Glomerular visceral epithelial cell (primary cell): Measurements from ENCODE around the gene TCF7L1.
A peak's percentile ranks its signal among the peaks of the same experiment; 100 is the strongest.

Source experiments
- DNase-seq: peaks from one replicate; pipeline ENCODE4 v3.0.0-alpha.2; 2016; ENCODE audit errors: extremely low spot score

TCF7L1 gene

DNA sequence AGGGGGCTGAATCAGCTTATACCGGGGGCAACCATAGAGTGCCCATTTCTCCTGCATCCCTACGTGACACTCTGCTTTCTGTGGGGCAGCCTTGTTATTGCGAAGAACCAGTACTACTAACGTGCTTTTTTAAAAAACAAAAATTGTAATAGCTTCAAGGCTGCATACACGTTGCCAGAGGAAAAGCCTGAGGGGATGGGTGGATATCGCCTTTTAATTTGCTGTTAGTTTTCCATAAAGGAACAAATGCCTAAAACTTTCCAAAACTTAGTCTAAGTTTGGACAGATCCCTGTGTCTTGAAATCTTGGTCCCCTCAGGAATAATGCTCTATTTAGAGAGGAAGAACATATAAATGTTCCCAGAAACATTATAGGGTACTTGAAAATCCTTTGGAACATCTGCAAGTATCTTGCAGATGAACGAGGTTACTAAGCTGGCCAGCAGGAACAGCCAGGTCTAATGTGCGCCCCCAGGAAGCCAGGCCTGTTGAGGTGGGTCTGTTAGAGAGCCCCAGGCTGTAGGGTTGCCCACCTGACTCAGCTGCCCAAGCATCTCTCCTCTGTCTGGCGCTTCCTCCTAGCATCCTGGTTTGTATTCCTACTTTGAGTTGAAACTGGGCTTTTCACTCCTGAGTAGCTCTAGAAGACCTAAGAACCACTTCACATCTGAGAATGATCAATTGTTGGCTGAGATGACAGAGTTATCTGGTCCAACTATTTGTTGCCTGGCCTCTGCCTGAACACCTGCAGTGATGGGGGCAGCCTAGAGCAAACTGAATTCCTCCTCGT, 97.7 kb downstream of the TCF7L1 start:
- no peak for DNase-seq

DNA sequence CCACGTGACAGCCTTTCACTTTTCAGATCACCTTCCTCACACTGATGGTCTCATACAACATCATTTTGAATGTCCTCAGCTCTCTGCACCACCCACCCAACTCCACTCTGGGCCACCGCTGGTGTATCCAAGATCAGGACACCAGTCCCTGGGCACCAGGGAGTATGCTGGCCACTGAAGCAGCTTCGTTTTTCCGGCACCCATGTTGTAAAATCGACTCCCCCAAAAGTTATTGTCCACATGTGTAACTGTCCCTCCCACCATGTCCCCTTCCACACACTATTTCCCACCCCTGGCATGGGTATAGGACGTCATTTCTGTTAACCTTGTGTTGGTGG, 98.2 kb downstream of the TCF7L1 start:
- DNase-seq, result no peak

DNA sequence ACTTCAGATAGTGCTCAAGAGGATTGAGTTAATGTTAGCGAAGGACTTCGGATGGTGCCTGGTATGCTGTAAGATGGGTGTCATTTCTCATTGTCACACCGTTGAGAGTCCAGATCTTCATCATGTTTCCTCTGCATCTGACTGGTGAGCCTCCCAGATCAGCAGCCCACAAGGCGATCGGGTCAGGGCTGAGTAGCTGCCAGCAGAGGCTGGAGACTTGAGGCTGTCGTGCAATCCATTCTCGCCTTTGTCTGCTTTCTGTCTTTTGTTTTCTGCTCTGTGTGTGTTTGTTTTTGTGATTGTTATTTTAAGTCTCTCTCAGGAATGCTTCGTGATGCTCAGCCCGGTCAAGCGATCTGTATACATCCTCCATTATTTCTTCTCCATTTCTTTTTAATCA, 98.8 kb downstream of the TCF7L1 start:
- no peak for DNase-seq

DNA sequence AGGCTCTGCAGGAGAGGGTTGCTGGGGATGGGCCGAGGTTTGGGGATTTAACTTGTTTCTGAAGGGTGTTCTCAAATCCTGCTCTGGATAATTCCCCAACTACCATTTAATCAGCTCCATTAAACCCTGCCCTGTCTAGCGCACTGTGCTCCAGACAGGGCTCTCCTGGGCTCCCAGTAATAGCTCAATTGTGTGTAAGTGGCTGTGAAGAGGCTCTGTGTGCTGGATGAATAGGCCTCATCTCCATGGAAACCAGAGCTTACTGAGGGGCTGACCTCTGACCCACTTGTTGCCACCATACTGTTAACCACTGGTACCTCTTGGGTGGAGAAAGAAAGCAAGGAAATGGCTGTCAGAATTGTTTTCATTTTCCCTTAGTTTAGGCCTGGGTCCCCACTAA, 101.7 kb downstream of the TCF7L1 start:
- DNase-seq, result no peak

DNA sequence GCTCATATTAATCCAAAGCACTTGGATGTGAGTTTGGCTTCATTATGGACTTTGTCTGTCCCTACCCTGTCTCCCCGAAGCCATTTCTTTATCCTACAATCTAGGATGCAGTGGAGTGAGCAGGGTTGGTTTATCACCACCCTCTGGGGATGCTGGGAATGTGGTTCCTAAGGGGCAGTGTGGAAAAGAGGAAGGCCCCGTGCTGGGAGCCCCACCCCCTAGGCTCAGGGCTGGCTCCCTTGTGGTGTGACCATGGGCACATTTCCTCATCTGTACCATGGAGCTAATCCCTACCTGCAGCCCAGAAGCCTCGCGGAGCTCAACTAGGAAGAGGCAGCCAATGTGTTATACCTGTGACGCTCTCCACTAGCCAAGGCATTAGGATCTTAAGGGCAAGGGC, 102.1 kb downstream of the TCF7L1 start:
- no peak for DNase-seq

DNA sequence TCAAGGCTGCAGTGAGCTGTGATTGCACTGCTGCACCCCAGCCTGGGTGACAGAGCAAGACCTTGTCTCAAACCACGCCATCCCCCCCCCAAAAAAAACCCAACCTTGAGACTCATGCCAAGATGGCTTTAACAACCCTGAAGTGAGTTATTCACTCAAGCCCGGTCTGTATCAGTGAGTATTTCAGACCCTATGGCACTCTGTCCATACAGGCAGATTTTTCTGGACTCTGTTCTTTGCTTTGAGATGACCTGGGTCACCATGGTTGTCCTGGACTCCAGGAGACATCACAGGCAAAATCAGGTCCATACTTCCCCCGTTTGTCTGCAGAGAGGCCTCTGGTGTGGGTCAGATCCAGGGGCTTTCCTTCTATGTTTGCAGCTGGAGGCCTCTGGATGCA, 102.9 kb downstream of the TCF7L1 start:
- DNase-seq, result no peak

DNA sequence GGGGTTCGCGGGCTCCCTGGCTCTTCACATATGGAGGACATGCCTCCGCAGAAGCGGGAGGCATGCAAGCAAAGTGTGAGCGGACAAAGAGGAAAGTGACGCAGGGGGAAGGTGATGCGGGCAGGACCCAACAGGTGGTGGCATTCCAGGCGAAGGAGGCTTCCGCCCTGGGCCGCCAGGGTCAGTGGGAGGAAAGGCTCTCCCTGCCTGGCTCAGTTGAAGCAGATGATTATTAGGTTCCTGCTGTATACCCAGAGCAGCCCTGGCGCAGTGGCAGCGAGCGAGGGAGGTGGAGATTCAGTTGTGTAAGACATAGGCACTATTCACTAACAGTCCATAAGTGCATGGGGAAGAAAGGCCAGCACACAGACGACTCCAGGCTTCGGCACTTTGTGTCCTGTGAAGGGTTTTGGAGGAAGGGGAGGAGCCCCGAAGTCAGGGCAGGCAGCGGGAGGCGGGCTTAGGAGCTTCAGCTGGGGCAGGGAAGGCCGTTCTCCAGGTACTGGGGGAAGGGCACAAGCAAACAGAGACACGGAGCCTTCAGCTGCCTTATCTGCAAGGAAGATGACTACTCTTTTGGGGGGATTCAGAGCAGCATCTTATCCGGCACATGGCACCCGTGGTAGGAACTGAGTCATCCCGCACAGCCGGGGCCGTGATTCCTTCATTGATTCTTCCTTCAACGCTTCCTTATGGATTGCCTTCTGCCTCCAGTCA, 104.8 kb downstream of the TCF7L1 start:
- DNase-seq, result no peak

DNA sequence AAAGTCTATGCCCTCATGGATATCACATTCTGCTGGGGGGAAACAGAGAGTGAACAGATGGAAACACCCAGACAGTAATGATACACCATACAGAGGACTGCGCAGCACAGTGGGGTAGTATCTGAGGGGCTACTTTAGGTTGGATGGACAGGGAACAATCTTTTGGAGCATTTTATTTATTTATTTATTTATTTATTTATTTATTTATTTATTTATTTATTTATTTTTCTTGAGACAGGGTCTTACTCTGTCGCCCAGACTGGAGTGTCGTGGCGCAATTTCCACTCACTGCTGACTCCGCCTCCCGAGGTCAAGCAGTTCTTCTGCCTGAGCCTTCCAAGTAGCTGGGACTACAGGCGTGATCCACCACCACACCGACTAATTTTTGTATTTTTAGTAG, 105.4 kb downstream of the TCF7L1 start:
- DNase-seq, result no peak

DNA sequence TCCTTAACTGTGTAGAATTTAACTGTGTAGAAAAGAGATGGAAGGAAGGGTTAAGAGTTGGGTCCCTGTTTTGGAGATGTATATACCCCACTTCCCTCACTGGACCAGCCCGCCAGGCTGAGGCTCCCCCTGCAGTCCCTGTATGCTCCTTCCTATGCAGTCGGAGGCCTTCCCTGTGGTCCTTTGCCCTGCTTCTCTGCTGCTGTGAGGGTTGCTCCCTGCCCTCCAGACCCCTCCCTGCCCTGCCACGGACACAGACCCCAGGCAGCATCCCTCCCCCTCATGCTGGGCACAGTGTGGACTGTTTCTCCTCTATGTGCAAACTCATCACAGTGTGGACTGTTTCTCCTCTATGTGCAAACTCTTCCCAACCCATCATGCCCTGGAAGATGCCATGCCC, 105.9 kb downstream of the TCF7L1 start:
- DNase-seq, result no peak

DNA sequence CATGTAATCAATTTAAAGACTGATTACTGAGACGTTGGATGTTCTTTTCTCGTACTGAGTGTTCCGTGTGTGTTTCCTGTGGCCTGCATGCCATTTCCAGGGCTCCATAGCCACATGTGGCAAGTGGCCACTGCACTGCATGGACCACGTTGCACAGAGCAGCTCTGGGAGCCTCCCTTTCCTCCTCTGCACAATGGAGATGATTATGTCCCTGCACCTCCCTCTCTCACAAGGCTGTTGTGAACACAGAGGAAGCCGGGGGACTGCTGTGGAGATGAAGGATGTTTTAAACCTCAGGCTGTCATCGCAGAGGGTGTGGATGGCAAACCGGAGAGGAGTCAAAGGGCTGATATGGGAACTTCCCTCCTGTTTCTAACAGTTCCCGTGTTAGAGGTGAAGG, 106.9 kb downstream of the TCF7L1 start:
- DNase-seq, result no peak

DNA sequence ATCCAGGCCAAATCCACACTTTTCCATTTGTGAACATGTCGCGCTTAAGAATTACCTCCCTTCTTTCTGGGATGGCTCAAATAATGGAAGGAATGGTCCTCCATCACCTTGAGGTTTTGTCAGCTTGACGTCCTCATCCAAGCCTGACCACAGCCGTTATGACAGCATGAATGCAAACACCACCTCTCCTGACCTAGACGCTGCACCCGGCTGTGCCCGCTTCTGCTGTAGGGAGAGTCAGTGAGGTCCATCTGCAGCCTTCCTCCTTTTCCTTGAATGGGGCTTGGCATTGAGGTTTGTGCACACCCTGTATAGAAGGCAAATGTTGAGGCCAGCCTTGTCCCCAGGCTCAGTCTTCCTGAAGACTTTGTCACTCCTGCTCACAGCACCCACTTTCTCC, 109.1 kb downstream of the TCF7L1 start:
- no peak for DNase-seq

DNA sequence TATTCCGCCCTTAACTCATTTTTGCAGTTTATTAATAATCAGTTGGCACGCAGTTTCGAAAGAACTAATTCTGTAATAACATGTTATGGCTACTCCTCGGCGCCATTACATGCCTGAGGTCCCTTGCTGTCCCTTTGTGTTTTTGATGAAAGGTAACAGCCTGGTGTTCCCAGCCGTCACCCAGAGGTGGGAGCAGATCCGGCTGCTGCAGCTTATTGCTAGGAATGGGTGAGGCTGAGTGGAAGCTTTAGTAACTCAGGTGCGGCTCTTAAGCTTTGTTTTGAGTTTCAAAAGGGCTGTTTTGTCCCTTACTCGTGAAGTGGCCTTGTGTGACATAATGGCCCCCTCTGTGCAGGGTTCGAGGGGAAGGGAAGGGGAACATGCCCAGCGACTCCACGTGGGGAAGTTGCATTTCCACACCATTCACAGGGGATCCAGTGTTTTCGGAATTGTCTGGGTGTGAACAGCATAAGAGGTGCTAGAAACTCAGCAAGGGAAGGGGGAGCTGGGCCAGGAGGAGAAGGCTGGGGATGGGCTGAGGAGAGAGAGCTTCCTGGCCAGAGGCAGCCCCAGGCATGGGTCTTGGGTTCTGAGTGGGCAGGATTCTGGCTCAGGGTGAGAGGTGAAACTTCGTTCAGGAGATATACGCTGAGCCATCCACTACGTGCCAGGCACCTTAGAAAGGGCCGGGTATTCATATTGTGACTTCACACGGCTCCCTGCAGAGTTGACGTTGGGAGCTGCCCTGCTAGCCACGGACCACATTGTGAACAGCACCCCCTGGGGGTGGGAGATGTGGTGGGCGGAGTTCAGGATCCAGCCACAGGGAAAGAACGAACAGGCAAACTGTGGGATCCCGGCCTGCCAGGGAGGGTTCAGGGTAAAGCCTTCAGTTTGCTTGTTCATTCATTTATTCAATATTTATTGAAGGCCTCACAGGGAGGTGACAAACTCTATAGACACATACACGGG, 110.2 kb downstream of the TCF7L1 start:
- no peak for DNase-seq

DNA sequence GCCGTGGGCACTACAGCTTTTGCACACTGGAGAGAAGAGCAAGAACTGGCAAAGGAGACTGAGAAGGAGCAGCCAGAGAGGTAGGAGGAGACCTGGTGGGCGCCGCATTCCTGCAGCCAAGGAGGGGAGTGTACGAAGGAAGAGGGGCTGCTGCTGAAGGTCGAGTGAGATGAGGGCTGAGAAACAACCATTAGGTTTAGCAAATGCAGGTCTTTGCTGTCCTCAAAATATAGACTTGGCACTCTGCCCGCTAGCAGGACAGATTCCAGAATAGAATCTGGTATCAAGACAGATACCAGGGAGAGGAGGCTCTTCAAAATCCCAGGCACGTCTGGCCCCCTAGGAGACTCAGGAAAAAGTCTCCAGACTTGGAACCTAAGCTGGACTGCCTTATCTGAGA, 111.6 kb downstream of the TCF7L1 start:
- DNase-seq, result no peak

DNA sequence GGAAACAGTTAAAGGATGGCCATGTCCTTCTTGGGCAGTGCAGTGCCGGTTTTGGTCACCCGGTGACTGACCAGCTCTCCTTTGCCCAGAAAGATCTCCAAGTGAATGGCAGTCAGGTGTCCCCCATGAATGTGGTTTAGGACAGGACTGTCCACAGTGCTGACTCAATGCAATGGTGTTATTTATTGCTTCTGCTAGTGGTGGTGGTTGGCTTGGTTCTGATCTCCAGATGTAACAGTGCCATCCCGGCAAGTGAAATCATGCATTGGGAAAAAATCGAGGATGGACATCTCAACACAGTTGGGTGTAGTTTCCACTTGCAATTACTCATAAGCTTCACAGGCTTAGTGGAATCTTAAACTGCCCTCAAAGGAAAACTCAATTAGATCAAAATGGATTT, 112.7 kb downstream of the TCF7L1 start:
- DNase-seq, result no peak

DNA sequence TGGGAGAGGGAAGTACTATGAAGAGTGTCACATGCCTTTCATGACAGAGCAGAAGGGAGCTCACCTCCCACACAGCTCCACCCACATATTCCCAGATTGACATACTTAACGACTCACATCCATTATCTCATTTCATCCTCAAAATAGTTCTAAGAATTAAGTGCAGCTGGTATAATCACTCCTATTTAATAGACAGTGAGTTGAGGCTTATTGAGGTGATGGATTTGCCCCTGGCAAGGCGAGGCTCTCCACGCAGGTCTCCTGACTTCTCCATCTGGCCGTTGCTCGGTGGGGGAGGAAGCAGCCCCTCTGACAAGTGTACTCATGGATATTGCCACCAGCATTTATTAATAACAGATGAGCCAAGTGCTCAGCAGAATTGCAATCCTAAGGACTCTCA, 113.2 kb downstream of the TCF7L1 start:
- no peak for DNase-seq

DNA sequence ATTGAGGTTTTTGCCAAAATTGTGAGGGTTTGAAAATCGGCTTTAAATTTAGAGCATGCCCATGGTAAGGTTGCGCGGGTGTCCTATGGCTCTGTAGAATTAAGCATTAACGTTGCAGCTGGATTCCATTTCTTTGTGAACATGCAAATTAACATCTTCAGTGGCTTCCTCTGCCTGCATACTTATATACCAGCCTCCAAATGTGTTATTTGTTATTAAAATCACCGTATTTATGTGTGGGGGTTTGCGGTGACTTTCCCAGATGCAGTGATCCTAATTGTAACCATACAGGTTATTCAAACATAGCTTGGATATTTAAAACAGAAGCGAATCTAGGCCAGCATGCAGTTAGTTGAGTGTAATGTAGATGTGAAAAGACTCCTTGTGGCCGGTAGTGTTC, 114.4 kb downstream of the TCF7L1 start:
- DNase-seq, result no peak

DNA sequence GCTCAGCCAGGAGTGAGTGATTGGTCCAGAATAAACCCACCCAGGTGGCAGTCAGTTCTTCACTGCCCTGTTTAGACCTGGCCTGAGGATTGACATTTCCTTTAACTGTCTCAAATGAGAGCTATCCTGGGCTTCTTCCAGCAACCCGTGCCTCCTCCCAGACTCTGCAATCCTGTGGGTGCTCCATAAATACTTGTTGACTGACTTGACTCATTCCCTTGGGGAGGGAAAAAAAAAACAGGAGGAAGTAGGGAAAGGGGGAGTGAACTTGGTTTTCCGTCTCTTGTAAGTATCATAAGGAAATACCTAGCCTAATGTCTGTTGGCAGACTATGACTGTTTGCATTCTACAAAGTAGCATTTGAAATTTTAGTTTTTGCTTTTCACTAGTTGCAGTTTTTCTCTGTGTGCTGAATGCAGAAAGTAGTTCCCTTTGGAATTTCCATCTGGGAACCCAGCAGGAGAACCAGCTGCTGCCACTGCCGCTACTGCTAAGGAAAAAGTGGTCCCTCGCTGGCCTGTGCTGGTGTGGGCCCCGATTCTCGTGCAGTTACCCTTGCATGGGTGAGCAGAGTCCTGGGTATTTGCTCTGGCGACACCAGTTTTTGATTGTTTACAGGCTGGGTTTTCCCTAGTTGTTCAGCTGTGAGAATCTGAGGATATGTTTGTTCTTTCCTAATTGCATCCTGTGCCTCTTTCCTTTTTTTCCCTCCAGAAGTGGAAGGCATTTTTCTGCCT, 115.7 kb downstream of the TCF7L1 start:
- peak; percentile 51 for DNase-seq

DNA sequence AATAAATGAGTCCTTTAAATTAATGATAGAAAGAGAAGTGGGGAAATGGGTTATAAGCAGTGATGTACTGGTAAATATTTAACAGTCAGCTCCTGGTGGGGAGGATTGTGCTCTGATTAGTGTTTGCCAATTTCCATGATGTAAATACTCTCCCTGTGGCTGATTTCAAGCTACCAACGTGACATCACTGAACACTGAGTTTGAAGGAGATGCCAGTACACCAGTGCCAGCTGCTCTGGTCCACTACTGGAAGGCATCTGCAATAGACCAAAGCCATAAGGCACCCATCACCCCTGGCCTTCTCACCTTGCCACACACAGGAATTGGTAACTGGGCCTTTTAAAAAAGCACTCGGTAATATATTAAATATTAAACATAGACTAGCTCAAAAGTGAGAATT, 116.9 kb downstream of the TCF7L1 start:
- DNase-seq, result peak; percentile 7

DNA sequence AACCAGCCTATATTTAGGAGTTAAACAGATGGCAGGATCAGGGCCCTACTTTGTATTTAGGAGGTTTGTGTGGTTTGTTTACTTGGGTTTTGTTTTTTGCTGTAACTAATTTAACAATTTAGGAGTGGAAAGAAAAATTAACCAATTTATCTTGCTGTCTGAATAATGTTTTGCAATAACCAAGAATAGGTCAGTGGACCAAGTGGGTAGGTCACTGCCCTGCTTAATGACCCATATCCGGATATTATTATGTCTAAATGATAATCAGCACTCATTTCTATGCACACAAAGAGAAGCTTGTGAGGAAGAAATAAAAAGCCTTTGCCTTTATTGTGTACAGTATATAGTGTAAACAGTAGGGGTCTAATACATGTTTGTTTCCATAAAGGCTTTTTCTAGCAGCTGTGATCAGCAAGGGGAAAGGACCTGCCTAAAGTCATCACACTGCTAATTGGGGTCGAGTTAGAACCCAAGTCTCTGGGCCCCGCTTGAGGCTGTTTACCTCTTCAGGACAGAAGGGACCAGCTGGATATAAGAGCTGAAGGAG, 118.0 kb downstream of the TCF7L1 start:
- no peak for DNase-seq

DNA sequence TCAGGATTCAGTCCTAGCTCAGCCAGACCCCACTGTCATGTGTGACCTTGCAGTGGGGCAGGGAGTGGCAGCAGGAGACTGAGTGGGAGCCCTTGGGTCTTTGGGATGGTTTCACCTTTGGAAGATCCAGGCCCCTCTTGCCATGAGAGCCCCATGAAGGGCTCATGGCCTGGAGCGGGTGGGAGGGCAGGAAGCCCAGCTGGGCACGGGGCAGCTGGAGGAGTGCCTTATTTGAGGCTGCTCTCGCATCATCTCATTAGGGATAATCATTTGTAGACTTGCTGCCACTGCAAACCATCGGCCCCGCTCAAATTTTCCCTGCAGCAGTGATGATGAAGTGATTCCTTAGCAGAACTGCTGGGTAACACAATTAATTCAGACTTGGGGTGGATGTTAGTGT, 120.7 kb downstream of the TCF7L1 start:
- DNase-seq, result no peak

DNA sequence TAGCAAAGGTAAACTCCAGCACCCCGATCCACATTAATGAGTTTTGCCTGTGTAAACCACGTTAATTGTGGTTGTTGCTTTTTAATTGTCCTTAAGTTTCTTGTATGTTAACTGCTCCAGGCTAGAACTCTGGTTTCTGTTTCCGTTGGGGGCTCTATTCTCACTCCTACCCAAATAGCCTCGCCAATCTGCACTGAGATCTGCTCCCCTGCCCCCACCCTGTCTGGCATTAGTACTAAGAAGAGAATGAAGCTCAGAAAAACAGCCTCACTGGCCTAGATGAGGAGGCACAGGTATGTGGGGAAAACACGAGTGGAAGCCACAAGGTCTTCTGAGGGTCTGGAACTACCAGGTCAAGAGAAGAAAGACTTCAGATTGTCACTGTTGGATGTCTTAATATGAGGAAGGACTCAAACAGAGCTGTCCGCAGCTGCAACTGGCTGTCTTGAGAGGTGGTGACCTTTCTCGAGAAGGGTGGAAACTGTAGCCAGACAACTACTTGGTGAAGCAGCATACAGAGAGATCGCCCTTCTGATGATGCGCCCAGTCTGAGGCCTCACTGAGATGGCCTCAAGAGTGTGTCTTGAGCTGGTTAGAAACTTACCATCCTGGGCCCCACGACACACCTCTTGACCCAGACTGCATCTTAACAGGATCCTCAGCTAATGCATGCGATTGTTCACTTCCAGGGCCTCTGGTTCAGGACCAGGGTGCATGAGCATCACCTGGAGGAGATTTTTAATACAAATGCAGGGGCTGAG, 121.5 kb downstream of the TCF7L1 start:
- no peak for DNase-seq
